ENCODE measurements around the gene TNFRSF17.

DNA sequence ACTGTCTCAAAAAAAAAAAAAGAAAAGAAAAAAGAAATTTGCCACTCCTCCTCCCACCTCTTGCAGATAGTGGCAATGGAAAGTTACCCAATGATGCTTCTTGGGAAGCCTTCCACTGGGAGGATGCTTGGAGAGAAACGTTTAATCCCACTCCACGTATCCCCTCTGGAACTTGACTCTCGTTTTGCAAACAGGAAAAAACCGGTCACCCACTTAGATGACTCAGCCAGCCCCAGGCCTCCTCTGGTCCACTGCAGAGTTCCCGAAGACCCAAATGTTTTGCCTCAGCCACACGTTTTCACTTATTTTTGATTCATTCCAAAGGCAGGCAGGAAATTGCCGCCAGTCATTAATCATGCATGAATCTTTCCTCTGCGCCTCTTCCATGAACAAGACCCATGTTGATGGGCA lies 9.3 kb upstream of the TNFRSF17 start:
- TF ChIP-seq CTCF (conservative IDR thresholded peaks at IDR 0.05 in 1 of 2, IDR thresholded peaks at IDR 0.05 in 1 of 2; ENCODE audit: extremely low read depth in 1 of 2, insufficient read depth in 1 of 2, low read depth in 1 of 2, low read length in 2 of 2): no peak
- TF ChIP-seq EZH2 (IDR thresholded peaks at IDR 0.05; ENCODE audit: borderline replicate concordance, low read length): no peak

Measured in mammary epithelial cell (primary cell).